GM23248 (cell line): ENCODE results near the gene IL1RAPL1.

Source experiments
- EZH2 ChIP-seq: fragments of 200-600 bp; sonication (generic); IDR thresholded peaks from 2 replicates; pipeline ENCODE4 v1.6.1; 2018; ENCODE audit warnings: antibody characterized with exemption, mild to moderate bottlenecking; ENCODE audit not compliant: insufficient read depth, poor library complexity, severe bottlenecking
- EZH2phosphoT487 ChIP-seq: fragments of 200-600 bp; sonication (generic); IDR thresholded peaks from 2 replicates; pipeline ENCODE4 v1.6.1; 2018; ENCODE audit warnings: antibody characterized with exemption, moderate library complexity, mild to moderate bottlenecking, low read depth; ENCODE audit not compliant: insufficient read depth

GRCh38 chrX:29665532-29665931, 1078.3 kb downstream of the IL1RAPL1 start:
- no peak for TF ChIP-seq EZH2
- no peak for TF ChIP-seq EZH2phosphoT487
